ENCODE measurements around the gene ACKR2. TPM values are rescaled to one million over a fixed set of nuclear protein-coding genes. Genes with fewer than 3 reads are reported as not detected.

ACKR2 gene
- total RNA-seq, 1 donor from 2014 or later = 1.0 TPM

DNA sequence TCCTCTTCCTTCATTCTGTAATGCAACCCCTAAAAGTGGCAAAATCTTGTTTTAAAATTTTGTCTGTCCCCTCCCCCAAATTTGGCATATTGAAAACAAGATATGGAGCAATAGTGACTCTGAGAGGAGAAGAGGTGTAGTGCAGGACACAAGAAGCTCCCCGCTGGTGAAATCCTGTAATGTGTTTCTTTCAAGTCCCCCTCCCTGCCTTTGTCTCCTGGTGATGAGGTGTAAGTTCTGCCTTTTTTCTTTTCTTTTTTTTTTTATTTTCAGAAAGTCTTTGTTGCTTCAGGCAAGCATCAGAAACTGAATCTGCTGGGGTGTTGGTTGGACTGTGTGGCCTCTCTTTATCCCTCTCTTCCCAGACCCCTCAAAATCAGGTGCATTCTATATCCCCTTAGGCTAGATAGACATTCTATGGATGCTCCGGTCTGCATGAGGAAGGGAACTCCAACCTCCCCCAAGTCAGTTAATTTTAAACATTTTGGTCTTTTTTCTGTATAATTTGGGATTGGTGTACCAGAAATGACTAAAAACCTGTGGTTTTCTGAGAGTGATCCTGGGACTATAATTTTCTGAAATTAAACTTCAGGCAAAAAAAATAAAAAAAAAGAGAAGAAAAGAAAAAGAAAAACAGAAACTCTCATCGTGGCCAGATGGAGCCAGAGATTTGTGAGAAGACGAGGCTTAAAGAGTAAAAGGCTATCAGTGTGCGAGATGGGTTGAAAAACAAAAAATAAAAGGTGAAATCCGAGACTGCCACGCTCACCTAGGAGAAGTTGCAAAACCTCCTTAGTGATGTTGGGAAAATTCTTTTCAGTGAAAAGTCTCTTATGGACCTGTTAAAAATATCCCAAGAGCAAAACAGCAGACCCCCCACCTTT, 21.4 kb downstream of the ACKR2 start:
- peaks cover 3% of the 10 kb centered on the region for H3K4me1 Mint-ChIP-seq (ENCODE audit: low read depth)
- H3K27me3 Mint-ChIP-seq (ENCODE audit: low read depth) = peaks cover 25% of the 10 kb centered on the region
- H3K36me3 Mint-ChIP-seq (ENCODE audit: low read depth) = no peaks in the 10 kb centered on the region
- DNase-seq (ENCODE audit: low spot score) = no peak
- no peaks in the 10 kb centered on the region for H3K9me3 Mint-ChIP-seq (ENCODE audit: low read depth)
- TF ChIP-seq, protein P1, sequence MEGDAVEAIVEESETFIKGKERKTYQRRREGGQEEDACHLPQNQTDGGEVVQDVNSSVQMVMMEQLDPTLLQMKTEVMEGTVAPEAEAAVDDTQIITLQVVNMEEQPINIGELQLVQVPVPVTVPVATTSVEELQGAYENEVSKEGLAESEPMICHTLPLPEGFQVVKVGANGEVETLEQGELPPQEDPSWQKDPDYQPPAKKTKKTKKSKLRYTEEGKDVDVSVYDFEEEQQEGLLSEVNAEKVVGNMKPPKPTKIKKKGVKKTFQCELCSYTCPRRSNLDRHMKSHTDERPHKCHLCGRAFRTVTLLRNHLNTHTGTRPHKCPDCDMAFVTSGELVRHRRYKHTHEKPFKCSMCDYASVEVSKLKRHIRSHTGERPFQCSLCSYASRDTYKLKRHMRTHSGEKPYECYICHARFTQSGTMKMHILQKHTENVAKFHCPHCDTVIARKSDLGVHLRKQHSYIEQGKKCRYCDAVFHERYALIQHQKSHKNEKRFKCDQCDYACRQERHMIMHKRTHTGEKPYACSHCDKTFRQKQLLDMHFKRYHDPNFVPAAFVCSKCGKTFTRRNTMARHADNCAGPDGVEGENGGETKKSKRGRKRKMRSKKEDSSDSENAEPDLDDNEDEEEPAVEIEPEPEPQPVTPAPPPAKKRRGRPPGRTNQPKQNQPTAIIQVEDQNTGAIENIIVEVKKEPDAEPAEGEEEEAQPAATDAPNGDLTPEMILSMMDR (IDR thresholded peaks at IDR 0.05) = peak; percentile 72
- no peak overlapping the region for H3K27ac Mint-ChIP-seq (ENCODE audit: unreplicated experiment)
- H3K4me3 Mint-ChIP-seq (ENCODE audit: unreplicated experiment) = no peak overlapping the region

DNA sequence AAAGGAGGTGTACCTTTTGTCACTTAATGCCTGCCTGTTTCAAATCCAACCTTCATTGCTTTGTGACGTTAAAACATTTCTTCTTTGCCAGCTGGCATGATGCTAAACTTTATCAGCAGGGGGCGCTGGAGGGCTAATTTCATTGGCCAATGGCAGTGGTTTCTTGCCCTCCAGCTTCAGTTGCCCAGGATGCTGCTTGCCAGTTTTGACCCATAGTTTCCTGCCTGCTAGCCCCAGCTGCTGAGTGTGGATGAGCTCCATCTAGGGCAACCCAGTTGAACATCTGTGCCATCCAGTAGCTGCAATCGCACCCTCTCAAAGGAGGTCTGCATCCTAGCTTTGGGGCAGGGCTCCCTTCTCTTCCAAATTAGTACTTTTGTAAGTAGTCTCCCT, 22.1 kb downstream of the ACKR2 start:
- Mint-ChIP-seq H3K36me3 (ENCODE audit: low read depth) (no peaks in the 10 kb centered on the region), H3K27me3 (ENCODE audit: low read depth) (peaks cover 21% of the 10 kb centered on the region), H3K4me1 (ENCODE audit: low read depth) (peaks cover 3% of the 10 kb centered on the region), H3K4me3 (ENCODE audit: unreplicated experiment) (no peak overlapping the region), H3K9me3 (ENCODE audit: low read depth) (no peaks in the 10 kb centered on the region), H3K27ac (ENCODE audit: unreplicated experiment) (no peak overlapping the region)
- TF ChIP-seq, protein P1 (IDR thresholded peaks at IDR 0.05) = peak; percentile 84
- DNase-seq (ENCODE audit: low spot score) = no peak

DNA sequence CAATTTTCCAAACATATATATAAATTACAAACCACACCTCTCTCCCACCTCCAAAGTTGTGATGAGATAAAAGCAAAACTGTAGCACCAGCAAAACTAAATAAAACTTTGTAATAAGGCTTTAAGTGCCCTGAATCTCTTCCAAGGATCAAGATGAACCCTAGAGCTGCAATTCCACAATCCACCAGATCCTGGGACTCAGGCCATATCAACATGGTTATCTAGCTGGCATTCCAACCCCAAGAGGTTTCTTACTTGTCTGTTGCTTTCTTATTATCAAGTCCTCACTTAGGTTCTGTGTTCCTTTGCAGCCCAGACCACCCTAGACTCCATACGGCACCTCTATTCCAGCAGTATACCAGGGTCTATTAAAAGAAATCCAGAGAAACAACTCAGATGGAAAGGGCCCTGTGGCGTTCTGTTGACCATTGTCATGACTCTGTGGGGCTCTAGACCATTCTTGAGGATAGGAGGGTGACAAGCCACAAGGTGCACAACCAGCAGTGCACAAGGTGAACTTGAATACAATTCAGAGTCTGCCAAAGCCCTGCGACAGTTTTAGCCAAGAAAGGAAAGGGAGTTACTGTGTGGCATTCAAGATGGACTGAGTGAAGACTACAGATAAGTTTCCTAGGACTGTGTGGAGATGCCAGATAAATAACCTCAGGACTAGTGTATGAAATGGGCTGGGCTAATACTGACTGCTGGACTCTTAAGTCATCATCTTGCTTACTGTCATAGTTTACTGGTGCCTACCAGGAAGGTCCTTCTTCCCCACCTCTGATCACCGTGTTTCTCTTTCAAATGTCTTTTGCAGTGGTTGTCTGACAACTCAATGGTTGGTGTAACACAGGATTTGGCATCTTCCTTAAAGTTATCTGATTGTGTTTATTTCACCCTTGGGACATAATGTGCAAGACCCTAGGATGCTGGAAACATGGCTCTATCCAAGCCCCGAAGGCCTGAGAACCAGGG, 27.2 kb downstream of the ACKR2 start:
- Mint-ChIP-seq H3K27me3 (ENCODE audit: low read depth) (peaks cover 9% of the 10 kb centered on the region), H3K4me1 (ENCODE audit: low read depth) (peaks cover 7% of the 10 kb centered on the region), H3K9me3 (ENCODE audit: low read depth) (no peaks in the 10 kb centered on the region), H3K36me3 (ENCODE audit: low read depth) (no peaks in the 10 kb centered on the region), H3K27ac (ENCODE audit: unreplicated experiment) (no peak overlapping the region), H3K4me3 (ENCODE audit: unreplicated experiment) (no peak overlapping the region)
- no peak for DNase-seq (ENCODE audit: low spot score)
- TF ChIP-seq, protein P1 (IDR thresholded peaks at IDR 0.05) = no peak

DNA sequence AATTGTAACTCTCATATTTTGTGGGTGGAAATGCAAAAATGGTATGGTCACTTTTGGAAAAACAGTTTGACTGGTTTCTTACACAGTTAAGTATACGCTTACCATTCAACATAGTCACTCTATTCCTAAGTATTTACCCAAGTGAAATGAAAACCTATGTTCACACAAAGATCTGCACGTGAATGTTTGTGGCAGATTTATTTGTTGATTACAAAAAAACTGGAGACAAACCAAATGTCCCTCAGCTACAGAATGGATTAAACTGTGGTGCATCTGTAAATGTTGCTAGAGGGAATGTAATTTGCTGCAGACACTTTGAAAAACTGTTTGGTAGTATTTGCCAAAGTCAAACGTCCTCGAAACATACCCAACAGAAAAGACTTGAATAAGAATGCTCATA, 29.3 kb downstream of the ACKR2 start:
- no peak overlapping the region for H3K27ac Mint-ChIP-seq (ENCODE audit: unreplicated experiment)
- no peaks in the 10 kb centered on the region for H3K9me3 Mint-ChIP-seq (ENCODE audit: low read depth)
- H3K4me1 Mint-ChIP-seq (ENCODE audit: low read depth) = peaks cover 12% of the 10 kb centered on the region
- no peak for DNase-seq (ENCODE audit: low spot score)
- TF ChIP-seq, protein P1 (IDR thresholded peaks at IDR 0.05) = no peak
- H3K4me3 Mint-ChIP-seq (ENCODE audit: unreplicated experiment) = no peak overlapping the region
- peaks cover 9% of the 10 kb centered on the region for H3K27me3 Mint-ChIP-seq (ENCODE audit: low read depth)
- H3K36me3 Mint-ChIP-seq (ENCODE audit: low read depth) = no peaks in the 10 kb centered on the region

DNA sequence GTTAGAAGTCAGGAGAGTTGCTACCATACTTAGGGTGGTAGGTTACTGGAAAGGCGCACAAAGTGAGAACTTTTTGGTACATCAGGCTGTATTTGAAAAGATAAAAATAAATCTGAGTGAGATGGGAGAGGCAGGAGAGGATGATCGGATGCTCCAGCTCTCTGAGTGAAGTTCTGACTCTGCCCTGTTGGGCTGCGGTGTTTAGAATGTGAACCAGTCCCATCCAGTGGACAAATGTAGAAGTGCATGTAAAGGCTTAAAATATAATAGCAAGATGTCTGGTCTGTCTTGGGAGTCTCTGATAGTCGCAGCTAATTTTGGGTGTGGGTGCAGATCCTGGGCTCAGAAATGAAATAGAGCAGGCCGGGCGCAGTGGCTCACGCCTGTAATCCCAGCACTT, 30.4 kb downstream of the ACKR2 start:
- Mint-ChIP-seq H3K27me3 (ENCODE audit: low read depth) (peaks cover 9% of the 10 kb centered on the region), H3K4me3 (ENCODE audit: unreplicated experiment) (no peak overlapping the region), H3K36me3 (ENCODE audit: low read depth) (no peaks in the 10 kb centered on the region), H3K4me1 (ENCODE audit: low read depth) (peaks cover 22% of the 10 kb centered on the region), H3K9me3 (ENCODE audit: low read depth) (no peaks in the 10 kb centered on the region), H3K27ac (ENCODE audit: unreplicated experiment) (no peak overlapping the region)
- TF ChIP-seq, protein P1 (IDR thresholded peaks at IDR 0.05) = peak; percentile 82
- DNase-seq (ENCODE audit: low spot score) = no peak
